Esophagus muscularis mucosa (tissue), 3 donors: Measurements from ENCODE around the gene TSFM.

Experiments
- EP300 ChIP-seq: sonication (generic); formaldehyde crosslinking; IDR thresholded peaks from one replicate; pipeline ENCODE4 v1.6.1; 2017; ENCODE audit warnings: antibody characterized with exemption
- POLR2A ChIP-seq: fragments of 450-650 bp; IDR thresholded peaks from one replicate; pipeline ENCODE4 v1.6.1; 2017; ENCODE audit warnings: antibody characterized with exemption, moderate library complexity, mild to moderate bottlenecking, low read depth
- POLR2AphosphoS5 ChIP-seq, 2 donors: sonication (generic); formaldehyde crosslinking; IDR thresholded peaks; one replicate each; pipeline ENCODE4 v1.6.1; 2017; ENCODE audit warnings: antibody characterized with exemption in 2 of 2

GRCh38 chr12:57823908-57824640, 41.5 kb downstream of the TSFM start:
- TF ChIP-seq POLR2A (no peak), POLR2AphosphoS5 (IDR thresholded peaks at IDR 0.05) (no peak), EP300 (no peak)
